NCI-H1092 treated with DMSO at 0.1 percent for 48 hours (cell line): ENCODE results near the gene LITAFD.
"Not testable (repeated sequence)": the region's sequence is repeated elsewhere in the genome, so short reads cannot be mapped to it uniquely, and the experiment has no call there.

Source experiments
- DNase-seq: peaks from one replicate; lab custom pipeline; 2025; lab: John Stamatoyannopoulos, UW

Gene LITAFD

DNA sequence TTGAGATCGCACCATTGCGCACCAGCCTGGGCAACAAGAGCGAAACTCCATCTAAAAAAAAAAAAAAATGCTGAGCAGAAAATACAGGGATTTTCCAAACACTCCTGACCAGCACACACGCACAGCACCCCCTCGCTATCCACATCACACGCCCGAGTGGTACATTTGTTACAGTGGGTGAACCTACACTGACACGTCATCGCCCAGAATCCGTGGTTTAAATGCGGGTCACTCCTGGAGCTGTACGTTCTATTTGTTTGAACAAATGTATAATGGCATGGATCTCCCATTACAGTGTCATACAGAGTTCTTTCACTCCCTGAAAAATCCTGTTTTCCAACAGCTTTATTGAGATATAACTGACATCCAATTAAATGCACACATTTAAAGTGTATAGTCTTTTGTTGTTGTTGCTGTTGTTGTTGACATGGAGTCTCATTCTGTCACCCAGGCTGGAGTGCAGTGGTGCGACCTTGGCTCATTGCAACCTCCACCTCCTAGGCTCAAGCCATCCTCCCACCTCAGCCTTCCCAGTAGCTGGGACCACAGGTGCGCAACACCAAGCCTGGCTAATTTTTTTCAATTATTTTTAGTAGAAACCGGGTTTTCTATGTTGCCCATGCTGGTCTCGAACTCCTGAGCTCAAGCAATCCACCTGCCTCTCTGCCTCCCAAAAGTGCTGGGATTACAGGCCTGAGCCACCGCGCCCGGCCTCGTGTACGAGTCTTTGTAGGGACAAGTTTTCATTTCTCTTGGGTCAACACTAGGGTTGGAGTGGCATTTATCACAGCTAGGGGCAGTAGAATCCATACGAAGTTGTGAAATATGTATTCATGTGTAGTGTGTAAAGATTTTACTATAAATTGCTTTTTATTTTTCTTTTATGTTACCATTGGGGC, 8.9 kb upstream of the LITAFD start:
- DNase-seq = no peak

DNA sequence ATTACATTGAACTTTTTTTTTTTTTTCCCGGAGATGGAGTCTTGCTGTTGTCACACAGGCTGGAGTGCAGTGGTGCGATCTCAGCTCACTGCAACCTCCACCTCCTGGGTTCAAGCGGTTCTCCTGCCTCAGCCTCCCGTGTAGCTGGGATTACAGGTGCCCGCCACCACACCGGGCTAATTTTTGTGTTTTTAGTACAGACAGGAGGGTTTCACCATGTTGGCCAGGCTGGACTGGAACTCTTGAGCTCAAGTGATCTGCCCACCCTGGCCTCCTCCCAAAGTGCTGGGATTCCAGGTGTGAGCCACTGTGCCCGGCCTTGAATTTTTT, 8.3 kb upstream of the LITAFD start:
- not testable (repeated sequence) for DNase-seq

GRCh38 chr16:8874388-8874787, 7.8 kb upstream of the LITAFD start:
- DNase-seq = no peak

- DNase-seq = not testable (repeated sequence)
Observed at GRCh38 chr16:8875317-8875716, 6.8 kb upstream of the LITAFD start.

DNA sequence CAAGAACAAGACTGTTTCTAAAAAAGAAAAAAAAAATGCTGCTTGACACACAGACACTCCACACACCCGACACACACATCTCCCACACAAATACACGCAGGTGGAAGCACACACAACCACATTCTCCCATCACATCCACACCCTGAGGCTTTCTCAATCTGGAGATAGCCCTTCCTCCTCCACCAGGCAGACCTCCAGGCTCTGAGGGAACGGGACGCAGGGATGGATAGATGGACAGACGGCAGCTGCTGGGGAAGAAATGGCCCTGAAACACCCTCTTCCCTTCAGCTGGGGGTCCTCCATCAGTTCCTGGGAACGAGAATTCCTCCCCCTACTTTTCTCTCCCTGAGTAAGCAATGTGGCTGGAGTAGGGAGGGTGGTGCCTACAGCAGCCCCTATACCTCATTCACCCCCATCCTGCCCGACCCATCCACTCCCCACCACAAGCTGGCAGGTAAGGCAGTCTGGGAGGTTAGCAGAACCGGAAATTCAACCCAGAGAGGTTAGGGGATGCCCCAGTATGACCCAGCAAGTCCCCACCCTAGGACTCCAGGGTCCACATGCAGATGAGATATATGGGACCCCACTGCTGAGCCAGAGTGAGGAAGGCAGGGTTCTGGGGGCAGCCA, 4.1 kb upstream of the LITAFD start:
- DNase-seq = no peak

GRCh38 chr16:8878523-8878911, 3.6 kb upstream of the LITAFD start:
- no peak for DNase-seq

DNA sequence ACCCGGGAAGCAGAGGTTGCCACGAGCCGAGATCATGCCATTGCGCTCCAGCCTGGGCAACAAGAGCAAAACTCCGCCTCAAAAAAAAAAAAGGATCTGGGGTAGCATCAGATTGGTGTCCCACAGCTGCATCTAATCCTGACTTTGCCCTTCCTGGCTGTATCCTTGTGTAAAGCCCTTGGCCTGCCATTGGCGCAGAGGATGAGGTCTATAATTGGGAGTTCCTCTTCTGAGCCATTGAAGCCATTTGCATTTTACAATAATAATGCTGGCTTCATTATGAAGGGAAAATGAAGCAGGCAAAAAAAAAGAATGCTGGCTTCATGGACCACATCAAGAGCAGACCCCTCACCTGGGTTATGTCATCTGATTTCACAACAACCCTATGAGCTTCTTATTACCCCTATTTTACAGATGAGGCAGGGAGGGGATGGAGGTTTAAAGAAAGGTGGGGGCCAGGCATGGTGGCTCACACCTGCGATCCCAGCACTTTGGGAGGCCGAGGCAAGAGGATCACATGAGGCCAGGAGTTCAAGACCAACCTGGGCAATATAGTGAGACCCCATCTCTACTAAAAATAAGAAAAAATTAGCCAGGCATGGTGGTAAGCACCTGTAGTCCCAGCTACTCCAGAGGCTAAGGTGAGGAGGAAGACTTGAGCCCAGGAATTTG, 1.2 kb upstream of the LITAFD start:
- no peak for DNase-seq

DNA sequence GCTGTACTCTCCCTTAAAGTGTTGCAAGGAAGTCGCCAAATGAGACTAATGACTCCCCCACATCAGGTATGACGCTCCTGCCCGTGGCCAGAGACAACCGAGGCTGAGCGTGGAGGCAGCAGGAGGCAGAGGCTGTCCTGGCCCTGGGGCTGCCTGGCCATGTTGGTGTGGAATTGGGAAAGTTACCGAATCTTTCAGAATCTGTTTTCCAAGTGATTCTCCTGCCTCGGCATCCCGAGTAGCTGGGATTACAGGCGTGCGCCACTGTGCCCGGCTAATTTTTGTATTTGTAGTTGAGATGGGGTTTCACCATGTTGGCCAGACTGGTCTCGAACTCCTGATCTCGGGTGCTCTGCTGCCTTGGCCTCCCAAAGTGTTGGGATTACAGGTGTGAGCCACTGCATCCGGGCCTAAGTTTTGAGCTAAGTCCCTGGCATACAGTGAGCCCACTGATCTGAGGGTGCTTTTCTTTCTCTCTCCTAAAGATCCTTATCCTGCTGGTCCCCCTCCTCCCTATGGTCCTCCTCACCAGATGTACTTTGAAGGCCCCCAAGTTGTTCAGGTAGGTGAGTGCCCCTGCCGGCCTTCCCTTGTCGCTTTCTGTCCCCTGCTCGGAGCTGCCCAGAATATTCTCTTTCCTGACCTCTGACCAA, 700 bp downstream of the LITAFD start:
- DNase-seq = no peak

DNA sequence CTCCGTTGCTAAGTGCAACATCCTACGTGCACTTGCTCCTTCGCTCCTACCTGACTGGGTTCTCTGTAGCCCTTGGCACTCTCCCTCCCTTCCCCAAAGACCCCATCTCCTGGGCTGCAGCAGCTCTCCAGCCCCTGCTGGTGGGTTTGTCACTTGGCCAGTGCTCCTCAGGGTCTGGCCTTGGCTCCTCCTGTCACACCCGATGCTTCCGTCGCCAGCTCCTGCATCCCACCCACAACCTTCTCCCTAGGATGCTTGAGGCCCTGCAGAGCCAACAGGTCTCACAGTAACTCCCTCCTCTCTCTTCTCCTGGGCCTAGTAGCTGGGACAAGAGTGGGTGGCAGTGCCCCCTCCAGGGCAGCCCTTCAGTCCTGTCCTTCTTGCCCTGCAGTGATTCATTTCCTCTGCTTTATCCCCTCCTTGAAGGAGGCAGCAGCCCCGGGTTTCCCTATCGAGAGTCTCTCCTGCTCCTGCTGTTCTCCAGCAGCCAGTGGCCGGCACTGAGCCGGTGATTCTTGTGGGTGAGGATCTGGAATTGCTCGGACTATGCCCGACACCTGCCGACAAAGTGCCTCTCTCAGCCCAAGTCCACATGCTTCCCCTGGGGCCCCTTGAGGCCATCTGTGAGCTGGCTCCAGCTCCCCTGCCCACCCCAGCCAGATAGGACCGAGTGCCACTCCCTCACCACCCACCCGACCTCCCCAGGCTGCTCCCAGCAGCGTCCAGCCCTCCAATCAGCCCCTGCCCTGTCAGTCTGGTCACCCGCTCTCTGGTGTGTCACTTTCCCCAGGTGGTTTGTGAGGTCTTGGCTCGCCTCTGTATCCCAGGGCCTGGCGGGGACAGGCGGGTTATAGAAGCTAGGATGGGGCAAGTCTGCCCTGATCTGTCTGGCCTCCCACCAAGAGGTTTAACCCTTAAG, 3.8 kb downstream of the LITAFD start:
- DNase-seq = peak; percentile 31

- DNase-seq = no peak
Observed at GRCh38 chr16:8886593-8887430, 4.7 kb downstream of the LITAFD start.

GRCh38 chr16:8887431-8887765, 5.2 kb downstream of the LITAFD start:
- DNase-seq = no peak

- DNase-seq = no peak
Observed at GRCh38 chr16:8887952-8888560, 5.9 kb downstream of the LITAFD start.

DNA sequence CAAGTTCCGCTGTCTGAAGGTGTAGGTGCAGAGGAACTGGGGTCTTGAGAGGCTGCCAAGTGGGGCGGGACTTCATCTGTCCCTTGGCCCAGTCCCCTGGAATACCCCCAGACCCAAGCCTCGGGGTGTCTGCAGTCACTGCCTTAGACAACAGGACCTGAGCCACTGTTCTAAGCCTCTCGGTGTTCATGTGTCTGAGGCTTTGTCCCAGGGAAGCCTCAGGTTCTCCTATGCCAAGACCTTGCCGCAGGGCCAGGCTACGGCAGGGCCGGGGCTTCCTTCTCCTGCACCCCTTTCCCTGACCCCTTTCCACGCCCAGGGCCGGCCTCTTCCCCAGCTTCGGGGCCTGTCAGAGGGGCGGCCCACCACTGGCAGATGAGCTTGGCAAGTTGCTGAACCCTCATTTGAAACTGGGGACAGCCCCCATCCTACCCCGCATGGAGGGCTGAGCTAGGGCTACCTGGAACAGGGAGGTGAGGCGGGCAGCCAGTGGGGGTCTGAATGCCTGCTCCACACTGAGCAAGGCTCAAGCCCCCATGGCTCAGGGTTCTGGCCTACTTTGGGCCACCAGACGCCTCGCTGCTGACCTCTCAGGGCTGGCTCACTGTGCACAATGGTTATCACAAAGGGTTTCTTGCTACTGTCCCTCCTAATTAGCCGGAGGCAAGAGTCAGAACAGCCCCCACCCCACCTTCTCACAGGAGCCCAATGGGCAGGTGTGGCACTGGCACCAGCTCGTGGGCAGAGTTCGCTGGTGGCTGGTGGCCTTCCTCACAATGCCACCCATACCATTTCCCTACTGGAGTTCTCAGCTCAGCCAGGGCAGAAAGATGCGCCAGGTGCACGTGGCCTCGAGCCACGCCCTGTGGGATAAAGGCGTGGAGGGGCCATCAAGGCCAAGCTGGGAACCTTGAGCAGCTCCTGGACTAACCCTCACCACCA, 7.1 kb downstream of the LITAFD start:
- no peak for DNase-seq

DNA sequence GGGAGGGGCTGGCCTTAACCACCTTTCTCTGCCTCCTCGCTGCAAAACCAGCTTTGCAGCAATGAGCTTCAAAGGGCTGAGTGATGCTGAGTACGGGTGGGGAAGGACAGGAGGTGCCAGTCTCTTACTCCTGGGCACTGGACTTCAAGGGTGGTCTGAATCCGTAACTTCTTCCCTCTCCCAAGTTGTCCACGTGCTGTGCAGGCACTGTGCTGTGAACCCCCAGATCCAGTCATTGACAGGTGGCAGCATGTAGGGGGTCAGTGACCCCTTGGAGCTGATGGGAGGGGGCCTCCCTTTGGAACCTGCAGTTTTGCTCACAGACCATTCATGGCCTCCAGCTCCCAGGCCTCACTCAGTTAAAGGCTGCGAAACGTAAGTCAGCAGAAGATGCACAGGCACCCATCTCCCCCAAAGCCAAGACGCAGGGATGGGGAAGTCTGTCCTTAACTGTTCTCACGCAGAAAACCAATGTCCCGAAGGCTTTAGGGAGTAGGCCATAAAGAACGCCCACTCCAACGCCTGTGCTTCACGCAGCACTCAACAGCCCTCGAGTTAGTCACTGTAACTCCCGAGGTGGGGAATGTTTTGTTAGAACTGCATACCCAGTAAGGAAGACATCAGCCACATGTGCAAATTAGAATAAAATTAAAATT, 7.9 kb downstream of the LITAFD start:
- no peak for DNase-seq

- DNase-seq = no peak
Observed at GRCh38 chr16:8890549-8890921, 8.4 kb downstream of the LITAFD start.

- DNase-seq = no peak
Observed at GRCh38 chr16:8892101-8892575, 10.0 kb downstream of the LITAFD start.

DNA sequence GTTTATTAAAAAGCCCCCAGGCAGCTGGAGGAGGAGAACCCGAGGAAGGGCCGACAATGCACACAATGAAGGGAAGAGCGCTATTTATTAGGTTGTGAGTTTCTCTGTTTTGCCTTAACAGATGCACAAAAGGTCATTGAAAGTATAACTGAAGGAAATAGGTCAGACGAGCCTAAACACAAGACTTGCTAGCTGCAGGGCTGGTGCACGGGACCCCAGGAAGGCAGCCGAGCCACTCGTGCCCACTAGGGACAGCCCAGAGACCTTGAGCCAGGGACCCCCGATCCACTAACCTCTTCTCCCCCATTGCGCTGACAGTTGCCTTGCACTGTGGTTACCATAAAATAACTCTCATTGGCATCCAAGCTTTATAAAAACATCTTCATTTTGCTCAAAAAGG, 11.3 kb downstream of the LITAFD start:
- DNase-seq = no peak

GRCh38 chr16:8893976-8894690, 12.0 kb downstream of the LITAFD start:
- DNase-seq = no peak
